ENCODE results near the gene CDH4. TPM values are rescaled to one million over a fixed set of nuclear protein-coding genes. Genes with fewer than 3 reads are reported as not detected.

Gene CDH4
- total RNA-seq, 2 experiments from 2014 or later, result 0.11 to 0.18 TPM

DNA sequence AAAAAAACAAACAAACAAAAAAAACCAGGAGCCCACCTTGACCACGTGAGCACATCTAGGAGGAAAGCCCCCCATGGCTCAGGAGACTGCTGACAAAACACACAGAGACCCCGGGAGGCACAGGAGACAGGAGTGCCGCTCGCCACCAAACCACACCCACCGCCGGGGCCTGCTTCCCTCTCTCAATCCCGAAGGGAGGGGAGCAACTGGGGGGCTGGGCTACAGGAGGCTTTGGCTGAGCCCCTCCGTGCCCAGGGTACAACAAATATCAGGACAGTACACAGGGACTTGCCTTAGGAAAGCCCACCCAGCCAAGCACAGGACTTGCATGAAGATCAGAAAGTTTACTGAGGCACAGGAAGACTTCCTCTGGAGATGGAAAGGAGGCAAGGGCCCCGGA is 711.1 kb downstream of the CDH4 start:
- H3K27ac Mint-ChIP-seq, result no peak overlapping the region
- no peak overlapping the region for H3K4me3 Mint-ChIP-seq
- H3K27me3 Mint-ChIP-seq, result peaks cover 6% of the 10 kb centered on the region
- no peaks in the 10 kb centered on the region for H3K4me1 Mint-ChIP-seq (ENCODE audit: low read depth)
- TF ChIP-seq, protein P1, sequence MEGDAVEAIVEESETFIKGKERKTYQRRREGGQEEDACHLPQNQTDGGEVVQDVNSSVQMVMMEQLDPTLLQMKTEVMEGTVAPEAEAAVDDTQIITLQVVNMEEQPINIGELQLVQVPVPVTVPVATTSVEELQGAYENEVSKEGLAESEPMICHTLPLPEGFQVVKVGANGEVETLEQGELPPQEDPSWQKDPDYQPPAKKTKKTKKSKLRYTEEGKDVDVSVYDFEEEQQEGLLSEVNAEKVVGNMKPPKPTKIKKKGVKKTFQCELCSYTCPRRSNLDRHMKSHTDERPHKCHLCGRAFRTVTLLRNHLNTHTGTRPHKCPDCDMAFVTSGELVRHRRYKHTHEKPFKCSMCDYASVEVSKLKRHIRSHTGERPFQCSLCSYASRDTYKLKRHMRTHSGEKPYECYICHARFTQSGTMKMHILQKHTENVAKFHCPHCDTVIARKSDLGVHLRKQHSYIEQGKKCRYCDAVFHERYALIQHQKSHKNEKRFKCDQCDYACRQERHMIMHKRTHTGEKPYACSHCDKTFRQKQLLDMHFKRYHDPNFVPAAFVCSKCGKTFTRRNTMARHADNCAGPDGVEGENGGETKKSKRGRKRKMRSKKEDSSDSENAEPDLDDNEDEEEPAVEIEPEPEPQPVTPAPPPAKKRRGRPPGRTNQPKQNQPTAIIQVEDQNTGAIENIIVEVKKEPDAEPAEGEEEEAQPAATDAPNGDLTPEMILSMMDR (IDR thresholded peaks at IDR 0.05), result no peak
- ChIA-PET POLR2A (no interaction called here), CTCF (no interaction called here)
- H3K9me3 Mint-ChIP-seq, result no peaks in the 10 kb centered on the region
- ATAC-seq, result no peak
- DNase-seq, result no peak
- intact Hi-C loops (cut with micrococcal nuclease), result no loop called here
- no peaks in the 10 kb centered on the region for H3K36me3 Mint-ChIP-seq (ENCODE audit: low read depth)

DNA sequence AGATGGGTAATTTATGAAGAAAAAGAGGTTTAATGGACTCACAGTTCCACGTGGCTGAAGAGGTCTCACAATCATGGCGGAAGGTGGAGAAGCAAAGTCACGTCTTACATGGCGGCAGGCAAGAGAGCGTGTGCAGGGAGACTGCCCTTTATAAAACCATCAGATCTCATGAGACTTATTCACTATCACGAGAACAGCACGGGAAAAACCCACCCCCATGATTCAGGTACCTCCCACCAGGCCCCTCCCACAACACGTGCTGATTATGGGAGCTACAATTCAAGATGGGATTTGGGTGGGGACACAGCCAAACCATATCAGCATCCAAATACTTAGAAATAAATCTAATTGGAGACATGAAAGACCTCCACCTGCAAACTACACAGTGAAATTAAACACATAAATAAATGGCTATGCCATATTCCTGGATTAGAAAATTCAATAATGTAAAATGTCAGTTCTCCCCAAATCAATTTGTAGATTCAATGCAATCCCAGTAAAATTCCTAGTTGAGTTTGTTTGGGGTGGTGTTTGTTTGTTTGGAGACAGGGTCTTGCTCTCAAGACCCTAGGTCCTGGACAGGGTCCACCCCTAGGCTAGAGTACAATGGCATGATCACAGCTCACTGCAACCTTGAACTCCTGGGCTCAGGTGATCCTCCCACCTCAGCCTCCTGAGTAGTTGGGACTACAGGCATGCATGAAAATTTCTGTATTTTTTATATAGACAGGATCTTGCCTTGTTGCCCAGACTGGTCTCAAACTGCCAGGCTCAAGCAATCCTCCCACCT is 712.0 kb downstream of the CDH4 start:
- H3K36me3 Mint-ChIP-seq (ENCODE audit: low read depth), result no peaks in the 10 kb centered on the region
- ATAC-seq (no peak), DNase-seq (no peak)
- H3K27ac Mint-ChIP-seq, result no peak overlapping the region
- H3K4me3 Mint-ChIP-seq, result no peak overlapping the region
- H3K9me3 Mint-ChIP-seq, result no peaks in the 10 kb centered on the region
- intact Hi-C loops (cut with micrococcal nuclease), result no loop called here
- no peaks in the 10 kb centered on the region for H3K4me1 Mint-ChIP-seq (ENCODE audit: low read depth)
- TF ChIP-seq, protein P1 (IDR thresholded peaks at IDR 0.05), result no peak
- H3K27me3 Mint-ChIP-seq, result peaks cover 6% of the 10 kb centered on the region
- ChIA-PET POLR2A (no interaction called here), CTCF (no interaction called here)

DNA sequence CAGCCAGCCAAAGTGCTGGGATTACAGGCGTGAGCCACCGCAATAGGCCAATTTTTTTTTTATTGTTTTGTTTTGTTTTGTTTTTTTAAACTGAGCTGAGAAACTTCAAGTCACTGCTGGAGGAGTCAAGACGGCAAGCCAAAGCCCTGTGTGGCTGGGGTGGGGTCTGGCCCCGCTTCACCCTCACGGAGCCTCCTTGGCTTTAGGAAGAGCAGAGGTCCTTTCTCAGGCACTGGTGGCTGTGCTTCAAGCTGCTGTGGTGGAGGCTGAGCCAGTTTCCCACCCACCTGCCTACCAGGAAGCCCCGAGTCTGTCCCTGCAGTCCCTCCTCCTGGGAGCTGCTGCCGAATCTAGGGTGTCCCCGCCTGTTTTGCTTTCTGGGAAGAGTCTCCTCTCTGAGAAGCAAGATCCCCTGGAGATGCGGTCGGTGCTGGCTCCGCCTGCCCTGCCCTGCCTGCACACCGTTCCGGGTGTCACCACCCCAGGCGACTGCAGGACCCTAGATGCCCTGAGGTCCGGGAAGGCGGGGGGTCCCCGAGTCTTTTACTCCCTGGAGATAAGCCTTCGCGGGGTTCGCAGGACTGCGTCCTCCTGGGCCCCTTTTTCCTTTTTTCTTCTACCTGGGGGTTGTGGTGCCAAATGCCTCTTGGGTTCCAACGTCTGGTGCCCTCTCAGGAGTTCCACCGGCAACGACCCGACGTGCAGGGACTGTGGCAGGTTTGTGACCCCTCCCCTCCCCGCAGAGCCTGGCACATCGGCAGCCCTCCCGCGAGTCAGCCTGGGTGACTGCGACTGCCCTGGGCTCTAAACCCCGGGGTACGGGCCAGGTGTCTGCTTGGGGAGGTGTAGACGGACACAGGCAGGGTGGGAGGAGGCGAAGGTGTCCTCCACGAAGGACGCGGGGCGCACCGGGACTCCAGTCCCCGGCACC is 712.9 kb downstream of the CDH4 start:
- intact Hi-C loops (cut with micrococcal nuclease), result no loop called here
- Mint-ChIP-seq H3K9me3 (no peaks in the 10 kb centered on the region), H3K4me3 (no peak overlapping the region), H3K4me1 (ENCODE audit: low read depth) (no peaks in the 10 kb centered on the region), H3K36me3 (ENCODE audit: low read depth) (no peaks in the 10 kb centered on the region), H3K27ac (no peak overlapping the region), H3K27me3 (peaks cover 6% of the 10 kb centered on the region)
- TF ChIP-seq, protein P1 (IDR thresholded peaks at IDR 0.05), result no peak
- ChIA-PET POLR2A (no interaction called here), CTCF (no interaction called here)
- ATAC-seq, result no peak
- DNase-seq, result no peak

DNA sequence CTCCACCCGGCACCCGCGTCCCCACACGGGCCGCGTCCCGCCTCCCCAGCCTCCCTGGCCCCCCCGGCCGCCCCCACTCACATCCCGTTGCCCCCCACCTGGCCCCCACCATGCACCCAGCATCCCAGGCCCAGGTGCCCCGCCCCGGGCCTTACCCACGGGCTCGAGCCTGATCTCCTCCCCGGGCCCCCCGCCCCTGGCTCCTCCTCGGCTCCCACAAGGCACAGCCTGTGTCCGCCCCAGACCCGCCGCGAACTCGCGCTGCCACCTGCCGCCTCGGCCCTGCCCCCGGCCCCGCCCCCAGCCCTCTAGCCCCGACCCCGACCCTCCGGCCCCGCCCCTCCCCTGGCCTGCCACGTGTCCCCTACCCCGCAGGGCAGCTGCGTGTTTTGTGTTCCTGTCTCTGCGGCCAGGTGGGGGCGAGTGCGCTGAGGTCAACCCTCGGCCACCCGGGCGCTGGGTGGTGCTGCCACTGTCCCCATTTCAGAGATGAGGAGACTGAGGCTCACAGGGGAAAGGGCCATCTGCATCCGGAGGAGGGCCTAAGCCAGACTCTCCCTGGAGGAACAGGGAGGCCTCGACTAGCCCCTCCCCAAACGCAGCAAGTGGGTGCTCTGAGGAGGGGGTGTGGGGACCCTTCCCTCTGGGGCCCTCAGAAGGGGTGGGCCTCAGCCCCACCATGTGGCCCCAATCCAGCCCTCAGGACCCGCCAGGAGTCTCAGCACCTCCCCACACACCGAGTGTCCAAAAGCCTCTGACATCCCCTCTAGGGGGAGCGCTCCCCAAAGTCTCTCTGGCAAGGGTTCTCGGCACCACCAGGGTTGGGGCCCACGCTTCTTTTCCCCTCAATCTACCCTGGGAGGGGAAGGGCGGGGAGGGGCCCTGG is 713.8 kb downstream of the CDH4 start:
- DNase-seq (no peak), ATAC-seq (no peak)
- Mint-ChIP-seq H3K27ac (no peak overlapping the region), H3K36me3 (ENCODE audit: low read depth) (no peaks in the 10 kb centered on the region), H3K9me3 (no peaks in the 10 kb centered on the region), H3K4me3 (no peak overlapping the region), H3K27me3 (peaks cover 6% of the 10 kb centered on the region), H3K4me1 (ENCODE audit: low read depth) (no peaks in the 10 kb centered on the region)
- CTCF ChIA-PET, result no interaction called here
- TF ChIP-seq, protein P1 (IDR thresholded peaks at IDR 0.05), result no peak
- intact Hi-C loops (cut with micrococcal nuclease), result no loop called here
- POLR2A ChIA-PET, result no interaction called here
